CD4-positive, alpha-beta T cell treated with Interleukin-6 for 4 hours (primary cell): Measurements from ENCODE around the gene PSG4.
"Not testable (repeated sequence)": the region's sequence is repeated elsewhere in the genome, so short reads cannot be mapped to it uniquely, and the experiment has no call there.

Experiments used
- DNase-seq: peaks from one replicate; pipeline ENCODE4 v3.0.0-alpha.2; 2020; ENCODE audit warnings: mixed read lengths

PSG4 gene

DNA sequence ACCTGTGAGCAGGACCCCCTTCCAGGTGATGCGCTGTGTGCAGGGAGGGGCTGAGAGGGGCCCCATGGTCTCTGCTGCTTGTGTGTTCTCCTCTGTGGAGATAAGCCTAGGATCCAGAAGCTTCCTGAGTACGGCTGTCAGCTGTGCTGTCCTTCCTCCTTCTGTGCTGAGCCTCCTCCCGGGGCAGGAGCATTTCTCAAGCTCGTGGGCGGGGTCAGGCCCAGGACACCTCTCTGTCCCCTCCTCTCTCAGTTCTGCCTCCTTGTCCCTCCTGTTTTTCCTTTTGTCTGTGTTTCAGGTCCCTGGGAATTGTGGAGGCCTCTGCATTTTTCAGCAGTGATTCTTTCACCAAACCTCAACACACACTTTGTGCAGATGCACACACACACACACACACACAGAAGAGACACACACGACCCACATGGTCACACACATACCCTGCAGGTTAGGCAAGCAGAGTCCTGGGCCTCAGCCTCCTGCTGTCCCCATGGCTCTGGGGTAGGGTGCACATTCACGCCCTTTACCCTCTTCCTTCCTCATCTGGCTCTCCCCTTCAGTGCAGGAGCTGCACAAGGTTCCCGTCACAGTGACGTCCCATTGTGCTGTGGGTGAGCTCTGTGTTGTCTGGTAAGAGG, at the start of gene PSG4:
Gene PSG4, minus strand, starts transcription at position 168 of the 635 bp plus-strand sequence. Its CDS starts 102 bp downstream, at position 66.
- DNase-seq, result not testable (repeated sequence)

DNA sequence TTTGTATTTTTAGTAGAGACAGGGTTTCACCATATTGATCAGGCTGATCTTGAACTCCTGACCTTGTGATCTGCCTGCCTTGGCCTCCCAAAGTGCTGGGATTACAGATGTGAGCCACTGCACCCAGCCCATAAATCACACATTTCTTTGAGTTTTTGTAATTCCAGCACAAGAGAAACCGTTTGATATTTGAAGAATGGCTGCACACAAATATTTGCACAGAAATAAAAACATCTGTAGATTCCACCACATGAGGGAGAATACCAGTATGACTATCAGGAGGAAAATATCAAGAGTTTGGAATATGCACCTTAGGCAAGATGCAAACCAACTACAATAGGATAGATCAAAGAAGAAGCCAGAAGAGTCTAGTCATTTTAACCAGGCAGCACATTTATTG, 46.0 kb upstream of the PSG4 start:
- DNase-seq, result not testable (repeated sequence)

- not testable (repeated sequence) for DNase-seq
Observed at GRCh38 chr19:43250296-43250695, 44.9 kb upstream of the PSG4 start.

DNA sequence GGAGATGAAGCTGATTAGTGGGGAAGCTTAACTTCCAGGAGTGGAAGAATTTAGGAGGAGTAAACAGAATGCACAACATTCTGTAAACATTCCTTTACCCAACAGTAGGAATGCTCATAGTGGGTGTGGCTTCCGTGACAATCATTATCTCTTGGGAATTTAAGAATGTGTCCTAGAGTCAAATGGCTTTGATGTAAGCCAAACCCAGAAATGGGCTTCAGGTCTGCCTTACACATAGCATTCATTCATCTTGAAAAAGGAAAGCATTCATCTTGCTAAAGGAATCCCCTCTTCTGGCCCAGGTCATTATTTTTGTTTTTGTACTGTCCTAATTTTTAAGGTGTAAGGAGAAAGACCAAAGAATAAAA, 43.2 kb upstream of the PSG4 start:
- not testable (repeated sequence) for DNase-seq

DNA sequence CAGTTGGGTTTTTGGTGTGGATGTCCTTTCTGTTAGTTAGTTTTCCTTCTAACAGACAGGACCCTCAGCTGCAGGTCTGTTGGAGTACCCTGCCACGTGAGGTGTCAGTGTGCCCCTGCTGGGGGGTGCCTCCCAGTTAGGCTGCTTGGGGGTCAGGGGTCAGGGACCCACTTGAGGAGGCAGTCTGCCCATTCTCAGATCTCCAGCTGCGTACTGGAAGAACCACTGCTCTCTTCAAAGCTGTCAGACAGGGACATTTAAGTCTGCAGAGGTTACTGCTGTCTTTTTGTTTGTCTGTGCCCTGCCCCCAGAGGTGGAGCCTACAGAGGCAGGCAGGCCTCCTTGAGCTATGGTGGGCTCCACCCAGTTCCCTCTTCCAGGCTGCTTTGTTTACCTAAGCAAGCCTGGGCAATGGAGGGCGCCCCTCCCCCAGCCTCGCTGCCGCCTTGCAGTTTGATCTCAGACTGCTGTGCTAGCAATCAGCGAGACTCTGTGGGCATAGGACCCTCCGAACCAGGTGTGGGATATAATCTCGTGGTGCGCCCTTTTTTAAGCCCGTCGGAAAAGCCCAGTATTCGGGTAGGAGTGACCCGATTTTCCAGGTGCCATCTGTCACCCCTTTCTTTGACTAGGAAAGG, 41.9 kb upstream of the PSG4 start:
- DNase-seq, result not testable (repeated sequence)

GRCh38 chr19:43245848-43246247, 40.4 kb upstream of the PSG4 start:
- DNase-seq, result not testable (repeated sequence)

- DNase-seq, result not testable (repeated sequence)
Observed at GRCh38 chr19:43242211-43242610, 36.8 kb upstream of the PSG4 start.

DNA sequence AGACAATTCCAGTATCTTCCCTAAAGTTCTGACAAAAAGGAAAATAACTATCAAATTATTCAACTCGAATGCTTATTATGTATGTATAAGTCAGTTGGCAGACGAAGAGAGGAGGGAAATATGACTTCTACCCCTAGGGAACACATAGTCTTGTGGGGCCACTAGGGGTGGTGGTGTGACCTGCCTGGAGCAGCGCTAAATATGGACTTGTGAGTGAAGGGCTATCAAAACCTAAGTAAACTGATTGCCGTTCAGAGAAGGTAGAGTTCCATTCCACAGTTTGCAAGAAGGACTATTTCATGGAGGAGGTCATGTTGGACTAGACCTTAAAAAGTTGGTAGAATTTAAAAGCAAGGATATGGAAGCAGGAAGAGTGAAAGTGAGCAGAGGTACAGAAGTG, 32.8 kb upstream of the PSG4 start:
- DNase-seq, result not testable (repeated sequence)

DNA sequence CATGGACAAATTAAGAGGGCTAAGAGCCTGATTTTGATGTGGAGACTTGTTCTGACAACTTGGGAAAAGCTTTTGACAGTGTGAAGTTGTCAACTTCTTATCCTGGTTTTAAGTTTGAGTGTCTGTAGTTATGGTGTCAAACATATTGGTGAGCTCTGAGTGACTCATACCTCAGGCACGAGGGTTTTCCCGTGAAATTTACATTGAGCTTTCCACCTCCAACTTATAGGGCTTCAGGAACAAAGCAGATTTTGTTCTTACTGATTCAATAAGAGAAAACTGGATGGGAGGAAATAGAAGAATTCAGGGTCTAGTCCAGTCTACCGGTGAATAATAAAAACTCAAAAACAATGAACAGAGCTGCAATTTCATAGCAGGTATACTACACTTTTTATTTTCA, 30.2 kb upstream of the PSG4 start:
- not testable (repeated sequence) for DNase-seq

- DNase-seq, result no peak
Observed at GRCh38 chr19:43229315-43229714, 23.9 kb upstream of the PSG4 start.

DNA sequence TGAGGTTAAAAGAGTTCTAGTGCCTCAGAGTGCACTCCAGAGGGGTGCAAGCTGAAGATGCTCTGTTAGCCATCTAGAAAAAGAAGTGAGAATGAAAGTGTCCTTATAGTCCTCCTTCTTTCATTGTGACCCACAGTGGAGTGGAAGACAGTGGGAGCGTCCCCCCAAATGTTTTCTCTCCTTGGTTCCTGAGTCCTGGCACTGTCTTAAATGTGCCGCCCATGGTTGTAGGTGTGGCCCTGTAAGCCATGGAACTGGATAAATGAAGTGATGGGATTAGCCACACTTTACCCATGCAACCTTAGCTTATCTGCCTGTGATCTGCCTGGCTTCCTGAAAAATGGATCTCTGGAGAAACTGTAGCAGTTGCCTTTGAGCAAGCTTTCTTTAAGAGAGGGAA, 23.3 kb upstream of the PSG4 start:
- DNase-seq, result not testable (repeated sequence)

- DNase-seq, result not testable (repeated sequence)
Observed at GRCh38 chr19:43226986-43227385, 21.5 kb upstream of the PSG4 start.

- no peak for DNase-seq
Observed at GRCh38 chr19:43224855-43225253, 19.4 kb upstream of the PSG4 start.

- not testable (repeated sequence) for DNase-seq
Observed at GRCh38 chr19:43224201-43224854, 18.9 kb upstream of the PSG4 start.

GRCh38 chr19:43221891-43222290, 16.5 kb upstream of the PSG4 start:
- DNase-seq, result not testable (repeated sequence)

DNA sequence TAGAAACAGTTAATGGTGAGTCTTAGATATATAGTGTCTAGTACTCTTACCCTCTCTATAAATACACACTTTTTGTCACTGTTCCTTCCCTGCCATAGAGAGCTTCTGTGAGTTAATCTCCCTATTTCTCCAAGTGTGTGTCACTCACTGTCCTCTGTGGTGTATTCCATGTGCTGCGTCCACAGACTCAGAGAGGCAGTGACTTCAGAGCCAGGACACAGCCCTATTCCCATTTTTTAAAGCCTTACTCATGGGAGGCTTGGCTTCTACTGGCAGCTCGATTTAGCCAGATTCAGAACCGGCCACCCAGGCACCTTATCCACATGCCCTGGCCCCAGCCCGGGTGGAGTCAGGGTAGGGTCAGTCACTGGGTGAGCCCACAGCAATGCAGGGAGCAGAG, 13.7 kb upstream of the PSG4 start:
- not testable (repeated sequence) for DNase-seq

DNA sequence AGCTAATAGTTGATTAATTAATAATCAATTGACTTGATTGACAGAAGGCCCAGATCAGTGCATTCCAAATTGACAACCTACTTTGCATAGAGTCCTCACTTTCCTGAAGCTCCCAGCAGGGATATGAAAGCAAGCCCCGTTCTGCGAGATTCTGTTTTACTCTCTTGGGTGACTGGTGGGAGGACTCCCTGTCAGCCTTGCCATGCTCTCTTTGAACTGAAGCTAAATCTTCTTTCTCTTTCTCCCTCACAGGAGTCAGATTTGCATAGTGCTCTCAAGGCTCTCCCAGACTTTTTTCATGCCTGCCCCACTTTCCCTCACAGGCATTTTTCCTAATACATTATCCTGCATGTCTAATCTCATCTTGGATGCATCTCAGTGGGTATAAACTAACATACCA, 10.4 kb upstream of the PSG4 start:
- DNase-seq, result not testable (repeated sequence)

- DNase-seq, result no peak
Observed at GRCh38 chr19:43207991-43208390, 2.6 kb upstream of the PSG4 start.

DNA sequence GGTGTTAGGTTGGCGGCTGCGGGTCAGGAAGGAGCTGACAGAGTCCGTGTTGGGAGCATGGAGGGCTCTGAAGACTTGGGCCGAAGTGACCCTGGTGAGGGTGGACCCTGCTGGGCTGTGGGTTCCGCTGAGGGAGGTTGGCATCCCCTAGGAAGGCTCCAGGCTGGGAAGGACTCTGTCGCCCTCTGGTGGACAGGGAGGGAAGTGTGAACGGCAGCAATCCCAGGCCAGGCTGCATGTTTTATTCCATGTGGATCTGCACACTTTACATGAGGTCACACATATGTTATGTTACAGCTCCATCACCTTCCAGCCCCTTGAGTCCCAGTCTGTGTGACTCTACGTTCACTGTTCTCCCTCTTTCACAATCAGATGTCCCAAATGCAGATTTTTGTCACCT, 1.7 kb upstream of the PSG4 start:
- DNase-seq, result peak; percentile 11

DNA sequence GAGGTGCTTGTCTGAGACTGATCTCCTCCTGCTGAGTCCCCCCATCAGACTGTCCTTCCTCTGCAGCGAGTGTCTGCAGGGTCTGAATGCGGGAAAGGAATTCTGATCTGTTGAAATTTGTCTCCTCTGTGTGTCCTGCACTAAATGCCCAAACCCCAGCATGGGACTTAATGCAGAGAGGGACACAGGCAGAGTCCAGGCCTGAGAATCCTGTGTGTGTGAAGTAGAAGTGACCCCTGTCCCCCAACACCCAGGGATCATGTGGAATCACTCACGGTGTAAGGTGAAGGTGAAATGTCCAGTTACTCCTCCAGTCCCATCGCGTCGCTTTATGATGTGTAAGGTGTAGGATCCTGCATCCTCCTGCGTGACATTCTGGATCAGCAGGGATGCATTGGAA, 1.8 kb downstream of the PSG4 start:
- not testable (repeated sequence) for DNase-seq

DNA sequence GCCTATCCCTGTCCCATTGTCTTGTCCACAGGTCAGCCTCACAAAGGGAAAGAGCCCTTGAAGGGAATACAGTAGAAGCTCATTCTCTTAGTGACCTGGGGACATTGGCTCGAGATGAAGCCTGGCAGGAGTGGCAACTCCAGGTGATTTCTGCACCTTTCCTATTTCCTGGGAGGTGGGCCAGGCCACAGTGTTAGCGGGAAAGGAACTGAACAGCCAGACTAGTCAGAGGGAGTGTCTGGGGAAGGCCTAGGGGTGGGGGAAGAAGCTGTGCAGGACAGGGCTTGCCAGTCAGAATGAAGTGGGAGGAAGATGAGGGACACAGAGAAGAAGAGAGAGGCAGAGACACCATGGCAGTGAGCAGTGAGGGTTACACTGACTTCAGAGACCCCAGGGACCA, 3.5 kb downstream of the PSG4 start:
- DNase-seq, result not testable (repeated sequence)

DNA sequence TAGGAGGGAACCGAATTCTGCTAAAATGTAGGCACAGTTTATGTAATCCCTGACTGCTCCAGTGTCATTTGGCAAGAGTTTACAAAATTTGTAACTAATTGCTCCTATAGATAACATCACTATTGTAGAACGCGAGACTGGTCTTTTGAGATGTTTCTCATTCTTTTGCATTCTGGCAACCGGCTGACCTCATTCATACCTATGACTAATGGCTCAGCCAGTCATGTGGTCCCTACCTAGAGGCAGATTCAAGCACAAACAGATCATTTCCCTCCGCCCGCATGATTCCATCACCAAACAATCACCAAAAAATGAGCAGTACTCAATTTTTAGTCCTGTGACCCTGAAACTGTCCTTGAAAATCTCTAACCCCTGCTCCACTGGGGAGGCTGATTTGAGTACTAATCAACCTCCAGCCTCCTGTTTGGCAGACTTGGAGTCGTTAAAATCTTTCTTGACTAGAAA, 4.1 kb downstream of the PSG4 start:
- DNase-seq, result not testable (repeated sequence)

DNA sequence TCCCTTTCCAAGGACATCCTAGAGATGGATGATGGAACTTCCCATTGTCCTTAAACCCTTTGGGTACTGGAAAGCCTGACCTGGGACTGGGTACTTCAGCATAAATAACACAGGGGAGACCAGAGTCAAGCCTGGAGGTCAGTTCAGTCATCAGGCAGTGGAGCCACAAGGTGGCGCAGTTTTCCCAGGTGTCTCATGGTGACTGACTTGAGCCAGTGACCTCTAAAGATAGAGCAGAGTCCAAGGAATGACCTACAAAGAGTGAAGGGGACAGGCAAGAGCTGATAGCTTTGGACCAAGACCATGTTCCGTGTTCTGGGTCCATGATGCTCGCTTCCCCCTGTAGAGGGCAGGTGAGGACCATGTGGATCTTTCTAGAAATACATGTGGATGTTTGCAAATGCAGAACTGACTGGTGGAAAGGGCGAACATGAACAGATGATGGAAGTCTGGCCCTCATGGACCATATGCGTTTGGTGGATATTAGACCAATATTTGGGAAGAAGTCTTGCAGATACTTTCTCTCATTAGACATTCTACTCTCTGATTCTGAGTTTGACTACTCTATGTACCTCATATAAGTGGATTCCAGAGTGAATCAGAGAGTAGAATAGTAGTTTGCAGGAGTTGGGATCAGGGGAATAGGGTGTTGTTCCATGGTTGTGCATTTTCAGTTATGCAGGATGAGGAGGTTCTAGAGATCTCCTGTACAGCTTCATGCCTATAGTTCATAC, 6.6 kb downstream of the PSG4 start:
- DNase-seq, result not testable (repeated sequence)
